ENCODE data around the gene PTPN1. TPM values are rescaled to one million over a fixed set of nuclear protein-coding genes. Genes with fewer than 3 reads are reported as not detected.

PTPN1 gene
- total and polyA plus RNA-seq, 10 of the 15 experiments (the other 5 are each of a cell fraction or from before 2014, with no cell fraction given) = 15.9 to 74.7 (median 43.9) TPM

GRCh38 chr20:50554694-50555579, 44.8 kb downstream of the PTPN1 start:
- SMC1A ChIA-PET (ENCODE audit: uncharacterized antibody, unreplicated experiment) = interaction anchor here (73.1 to 95.1 kb wide), 2 partner anchors 9 to 46 kb away, joined by 2799 read pairs; partner anchors contain the start of gene PTPN1
- Histone ChIP-seq H4K20me1 (ENCODE audit: control insufficient read depth, insufficient read depth) (no peaks in the 10 kb centered on the region), H3K27me3 (replicated peaks in 1 of 2; ENCODE audit: control insufficient read depth in 2 of 2, insufficient read depth in 2 of 2, low read length in 1 of 2) (no peaks in the 10 kb centered on the region), H3K4me3 (no peak overlapping the region), H3K36me3 (ENCODE audit: control insufficient read depth in 2 of 2, insufficient read depth in 2 of 2, low read length in 1 of 2) (peaks cover 4 to 11% of the 10 kb centered on the region in 2 experiments), H3K27ac (ENCODE audit: control insufficient read depth, insufficient read depth) (no peak overlapping the region), H3K79me2 (ENCODE audit: control insufficient read depth, insufficient read depth, low read length) (peaks cover 77% of the 10 kb centered on the region), H2AFZ (ENCODE audit: control insufficient read depth, low read depth, low read length) (no peak overlapping the region), H3K9me3 (replicated peaks; ENCODE audit: control insufficient read depth, insufficient read depth, low read length) (peaks cover 9% of the 10 kb centered on the region; the same call in 2 of the 3 replicates), H3K9ac (ENCODE audit: control insufficient read depth, insufficient read depth, low read length) (no peak overlapping the region), H3K4me2 (ENCODE audit: control insufficient read depth, insufficient read depth) (no peak overlapping the region), H3K4me1 (ENCODE audit: control insufficient read depth, insufficient read depth, low read length) (peaks cover 14% of the 10 kb centered on the region; the same call in 1 of the 2 replicates)
- in situ Hi-C loops (cut with MboI) (no loop called here), intact Hi-C loops (cut with micrococcal nuclease; ENCODE audit: unreplicated experiment) (no loop called here)
- peak; percentile 80 for TF ChIP-seq JUNB (IDR thresholded peaks at IDR 0.05)
- no peak for TF ChIP-seq MYC (IDR thresholded peaks at IDR 0.05; ENCODE audit: insufficient read depth, insufficient read length, insufficient replicate concordance, low read length, severe bottlenecking)
- TF ChIP-seq MEF2B (IDR thresholded peaks at IDR 0.05; ENCODE audit: partially characterized antibody, poor library complexity, severe bottlenecking) = no peak
- TF ChIP-seq TCF7 (IDR thresholded peaks at IDR 0.05; ENCODE audit: borderline replicate concordance) = 0 out of 2 replicates have a peak, but pooled peaks have one; percentile 17
- TF ChIP-seq ZBED1 (IDR thresholded peaks at IDR 0.05; ENCODE audit: borderline replicate concordance) = no peak
- TF ChIP-seq SMAD1 (IDR thresholded peaks at IDR 0.05; ENCODE audit: low read depth, partially characterized antibody) = no peak
- TF ChIP-seq, protein P1, sequence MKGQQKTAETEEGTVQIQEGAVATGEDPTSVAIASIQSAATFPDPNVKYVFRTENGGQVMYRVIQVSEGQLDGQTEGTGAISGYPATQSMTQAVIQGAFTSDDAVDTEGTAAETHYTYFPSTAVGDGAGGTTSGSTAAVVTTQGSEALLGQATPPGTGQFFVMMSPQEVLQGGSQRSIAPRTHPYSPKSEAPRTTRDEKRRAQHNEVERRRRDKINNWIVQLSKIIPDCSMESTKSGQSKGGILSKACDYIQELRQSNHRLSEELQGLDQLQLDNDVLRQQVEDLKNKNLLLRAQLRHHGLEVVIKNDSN (IDR thresholded peaks at IDR 0.05; ENCODE audit: borderline replicate concordance, extremely low read length, insufficient read depth, low read depth, low read length) = no peak
- 0 out of 2 replicates have a peak, but pooled peaks have one; percentile 24 for TF ChIP-seq IRF4 (IDR thresholded peaks at IDR 0.05; ENCODE audit: low read depth, low read length)
- TF ChIP-seq SREBF2 (IDR thresholded peaks at IDR 0.05; ENCODE audit: low read length) = no peak
- 60% methylated on average over 4 of the region's 4 CpGs for WGBS (ENCODE audit: insufficient coverage, insufficient replicate concordance, low lambda C conversion rate, missing lambda C conversion rate)
- POLR2A ChIA-PET = interaction anchor here (1.2 kb wide), 1 partner anchor 9 kb away, joined by 3 read pairs; no protein-coding TSS in a partner anchor
- ATAC-seq = peak; percentile 27; the same call in 1 of the 3 replicates
- no TSS peak for BruUV-seq (replicated peaks)
- no peak for DNase-seq (ENCODE audit: low read depth, low spot score)
- RAD21 ChIA-PET (ENCODE audit: unreplicated experiment) = interaction anchor here (0.9 to 1.8 kb wide), 2 partner anchors 8 to 52 kb away, joined by 3 to 4 read pairs; no protein-coding TSS in a partner anchor
- CTCF ChIA-PET = interaction anchor here (1.6 to 1.7 kb wide), 2 partner anchors 15 to 51 kb away, joined by 4 to 6 read pairs; no protein-coding TSS in a partner anchor
- no peak for FAIRE-seq

Measured in GM12878 (cell line).